Measurements from ENCODE around the gene PHTF2. TPM values are rescaled to one million over a fixed set of nuclear protein-coding genes. Genes with fewer than 3 reads are reported as not detected.

The PHTF2 gene
- total and polyA plus RNA-seq, 4 donors: 8.8 to 38.4 (median 26.1) TPM

GRCh38 chr7:77930496-77930895 lies 131.9 kb downstream of the PHTF2 start:
- no peaks in the 10 kb centered on the region for H3K36me3 ChIP-seq (ENCODE audit: control insufficient read depth in 1 of 2, insufficient read depth in 2 of 2, low read length in 1 of 2)
- no peak overlapping the region for H3K27ac ChIP-seq (ENCODE audit: low read depth in 1 of 2, low read length in 2 of 2)
- H3K27me3 ChIP-seq (ENCODE audit: control insufficient read depth in 1 of 2, insufficient read depth in 2 of 2, low read length in 1 of 2): no peaks in the 10 kb centered on the region
- no peaks in the 10 kb centered on the region for H3K4me1 ChIP-seq (ENCODE audit: control insufficient read depth in 1 of 2, insufficient read depth in 2 of 2, low read length in 2 of 2)
- no peak for ATAC-seq (ENCODE audit: low FRiP score)
- intact Hi-C loops (cut with DNase I): no loop called here
- H3K4me3 ChIP-seq (ENCODE audit: low read length in 2 of 2): no peak overlapping the region
- no peaks in the 10 kb centered on the region for H3K9me3 ChIP-seq (ENCODE audit: control insufficient read depth, low read length)
- WGBS, 2 donors: 69 to 70% methylated on average over 2 of the region's 2 CpGs
- no peak for DNase-seq

- H3K36me3 ChIP-seq (ENCODE audit: control insufficient read depth in 1 of 2, insufficient read depth in 2 of 2, low read length in 1 of 2): no peaks in the 10 kb centered on the region
- H3K4me3 ChIP-seq (ENCODE audit: low read length in 2 of 2): no peak overlapping the region
- intact Hi-C loops (cut with DNase I): no loop called here
- no peak overlapping the region for H3K27ac ChIP-seq (ENCODE audit: low read depth in 1 of 2, low read length in 2 of 2)
- H3K9me3 ChIP-seq (ENCODE audit: control insufficient read depth, low read length): no peaks in the 10 kb centered on the region
- DNase-seq (no peak), ATAC-seq (ENCODE audit: low FRiP score) (no peak)
- 72 to 86% methylated on average over 5 of the region's 5 CpGs for WGBS, 2 donors
- no peaks in the 10 kb centered on the region for H3K27me3 ChIP-seq (ENCODE audit: control insufficient read depth in 1 of 2, insufficient read depth in 2 of 2, low read length in 1 of 2)
- H3K4me1 ChIP-seq (ENCODE audit: control insufficient read depth in 1 of 2, insufficient read depth in 2 of 2, low read length in 2 of 2): no peaks in the 10 kb centered on the region
Observed at GRCh38 chr7:77931841-77932240, 133.3 kb downstream of the PHTF2 start.

GRCh38 chr7:77933394-77933793 lies 134.8 kb downstream of the PHTF2 start:
- H3K9me3 ChIP-seq (ENCODE audit: control insufficient read depth, low read length): no peaks in the 10 kb centered on the region
- H3K4me3 ChIP-seq (ENCODE audit: low read length in 2 of 2): no peak overlapping the region
- intact Hi-C loops (cut with DNase I): no loop called here
- no peaks in the 10 kb centered on the region for H3K27me3 ChIP-seq (ENCODE audit: control insufficient read depth in 1 of 2, insufficient read depth in 2 of 2, low read length in 1 of 2)
- H3K36me3 ChIP-seq (ENCODE audit: control insufficient read depth in 1 of 2, insufficient read depth in 2 of 2, low read length in 1 of 2): no peaks in the 10 kb centered on the region
- 83 to 84% methylated on average over 3 of the region's 3 CpGs for WGBS, 2 donors
- no peak overlapping the region for H3K27ac ChIP-seq (ENCODE audit: low read depth in 1 of 2, low read length in 2 of 2)
- DNase-seq (no peak), ATAC-seq (ENCODE audit: low FRiP score) (no peak)
- no peaks in the 10 kb centered on the region for H3K4me1 ChIP-seq (ENCODE audit: control insufficient read depth in 1 of 2, insufficient read depth in 2 of 2, low read length in 2 of 2)

- 52 to 62% methylated on average over 1 of the region's 1 CpG for WGBS, 2 donors
- no peak for DNase-seq
- Histone ChIP-seq H3K4me3 (ENCODE audit: low read length in 2 of 2) (no peak overlapping the region), H3K27me3 (ENCODE audit: control insufficient read depth in 1 of 2, insufficient read depth in 2 of 2, low read length in 1 of 2) (no peaks in the 10 kb centered on the region), H3K27ac (ENCODE audit: low read depth in 1 of 2, low read length in 2 of 2) (no peak overlapping the region), H3K36me3 (ENCODE audit: control insufficient read depth in 1 of 2, insufficient read depth in 2 of 2, low read length in 1 of 2) (no peaks in the 10 kb centered on the region), H3K9me3 (ENCODE audit: control insufficient read depth, low read length) (no peaks in the 10 kb centered on the region), H3K4me1 (ENCODE audit: control insufficient read depth in 1 of 2, insufficient read depth in 2 of 2, low read length in 2 of 2) (no peaks in the 10 kb centered on the region)
- intact Hi-C loops (cut with DNase I): no loop called here
- no peak for ATAC-seq (ENCODE audit: low FRiP score)
Observed at GRCh38 chr7:77935652-77936348, 137.2 kb downstream of the PHTF2 start.

- H3K27ac ChIP-seq (ENCODE audit: low read depth in 1 of 2, low read length in 2 of 2): no peak overlapping the region
- intact Hi-C loops (cut with DNase I): loop anchor here (10.0 kb wide), 2 partner anchors 84 to 286 kb away; no protein-coding TSS in a partner anchor
- H3K27me3 ChIP-seq (ENCODE audit: control insufficient read depth in 1 of 2, insufficient read depth in 2 of 2, low read length in 1 of 2): no peaks in the 10 kb centered on the region
- no peak overlapping the region for H3K4me3 ChIP-seq (ENCODE audit: low read length in 2 of 2)
- no peak for ATAC-seq (ENCODE audit: low FRiP score)
- H3K4me1 ChIP-seq (ENCODE audit: control insufficient read depth in 1 of 2, insufficient read depth in 2 of 2, low read length in 2 of 2): no peaks in the 10 kb centered on the region
- no peak for DNase-seq
- H3K36me3 ChIP-seq (ENCODE audit: control insufficient read depth in 1 of 2, insufficient read depth in 2 of 2, low read length in 1 of 2): peaks cover 0 to 3% of the 10 kb centered on the region in 2 donors
- H3K9me3 ChIP-seq (ENCODE audit: control insufficient read depth, low read length): no peaks in the 10 kb centered on the region
Observed at GRCh38 chr7:77940647-77941046, 142.1 kb downstream of the PHTF2 start.

- Histone ChIP-seq H3K4me3 (ENCODE audit: low read length in 2 of 2) (no peak overlapping the region), H3K27me3 (ENCODE audit: control insufficient read depth in 1 of 2, insufficient read depth in 2 of 2, low read length in 1 of 2) (no peaks in the 10 kb centered on the region), H3K27ac (ENCODE audit: low read depth in 1 of 2, low read length in 2 of 2) (no peak overlapping the region), H3K4me1 (ENCODE audit: control insufficient read depth in 1 of 2, insufficient read depth in 2 of 2, low read length in 2 of 2) (no peaks in the 10 kb centered on the region), H3K9me3 (ENCODE audit: control insufficient read depth, low read length) (no peaks in the 10 kb centered on the region), H3K36me3 (ENCODE audit: control insufficient read depth in 1 of 2, insufficient read depth in 2 of 2, low read length in 1 of 2) (peaks cover 0 to 3% of the 10 kb centered on the region in 2 donors)
- ATAC-seq (ENCODE audit: low FRiP score): no peak
- 94 to 96% methylated on average over 4 of the region's 4 CpGs for WGBS, 2 donors
- intact Hi-C loops (cut with DNase I): loop anchor here (10.0 kb wide), 2 partner anchors 82 to 288 kb away; no protein-coding TSS in a partner anchor
- DNase-seq: no peak
Observed at GRCh38 chr7:77942431-77942830, 143.9 kb downstream of the PHTF2 start.

GRCh38 chr7:77944183-77945182 lies 145.9 kb downstream of the PHTF2 start:
- Histone ChIP-seq H3K4me3 (ENCODE audit: low read length in 2 of 2) (no peak overlapping the region), H3K27ac (ENCODE audit: low read depth in 1 of 2, low read length in 2 of 2) (no peak overlapping the region), H3K36me3 (ENCODE audit: control insufficient read depth in 1 of 2, insufficient read depth in 2 of 2, low read length in 1 of 2) (peaks cover 0 to 3% of the 10 kb centered on the region in 2 donors), H3K27me3 (ENCODE audit: control insufficient read depth in 1 of 2, insufficient read depth in 2 of 2, low read length in 1 of 2) (no peaks in the 10 kb centered on the region), H3K4me1 (ENCODE audit: control insufficient read depth in 1 of 2, insufficient read depth in 2 of 2, low read length in 2 of 2) (no peaks in the 10 kb centered on the region), H3K9me3 (ENCODE audit: control insufficient read depth, low read length) (no peaks in the 10 kb centered on the region)
- no peak for ATAC-seq (ENCODE audit: low FRiP score)
- no peak for DNase-seq
- 82 to 87% methylated on average over 9 of the region's 9 CpGs for WGBS, 2 donors
- intact Hi-C loops (cut with DNase I): loop anchor here (10.0 kb wide), 2 partner anchors 80 to 290 kb away; no protein-coding TSS in a partner anchor

- intact Hi-C loops (cut with DNase I): no loop called here
- WGBS, 2 donors: 94 to 96% methylated on average over 5 of the region's 5 CpGs
- ATAC-seq (ENCODE audit: low FRiP score) (no peak), DNase-seq (no peak)
- no peaks in the 10 kb centered on the region for H3K9me3 ChIP-seq (ENCODE audit: control insufficient read depth, low read length)
- H3K27me3 ChIP-seq (ENCODE audit: control insufficient read depth in 1 of 2, insufficient read depth in 2 of 2, low read length in 1 of 2): no peaks in the 10 kb centered on the region
- H3K27ac ChIP-seq (ENCODE audit: low read depth in 1 of 2, low read length in 2 of 2): no peak overlapping the region
- H3K4me1 ChIP-seq (ENCODE audit: control insufficient read depth in 1 of 2, insufficient read depth in 2 of 2, low read length in 2 of 2): no peaks in the 10 kb centered on the region
- no peak overlapping the region for H3K4me3 ChIP-seq (ENCODE audit: low read length in 2 of 2)
- no peaks in the 10 kb centered on the region for H3K36me3 ChIP-seq (ENCODE audit: control insufficient read depth in 1 of 2, insufficient read depth in 2 of 2, low read length in 1 of 2)
Observed at GRCh38 chr7:77950548-77950947, 152.0 kb downstream of the PHTF2 start.

Data from aorta (tissue), 5 donors.